Activated CD4-positive, alpha-beta T cell treated with anti-CD3 and anti-CD28 coated beads, Interleukin-2, Interleukin-4, amounts not matched to agents 100 ng/mL and 50 ng/mL, durations not matched to agents 16 hours and 8 hours (primary cell): ENCODE results near the gene PANX2.

ENCODE experiments used
- DNase-seq: peaks from one replicate; pipeline ENCODE4 v3.0.0-alpha.2; 2020; ENCODE audit warnings: low spot score

The PANX2 gene

DNA sequence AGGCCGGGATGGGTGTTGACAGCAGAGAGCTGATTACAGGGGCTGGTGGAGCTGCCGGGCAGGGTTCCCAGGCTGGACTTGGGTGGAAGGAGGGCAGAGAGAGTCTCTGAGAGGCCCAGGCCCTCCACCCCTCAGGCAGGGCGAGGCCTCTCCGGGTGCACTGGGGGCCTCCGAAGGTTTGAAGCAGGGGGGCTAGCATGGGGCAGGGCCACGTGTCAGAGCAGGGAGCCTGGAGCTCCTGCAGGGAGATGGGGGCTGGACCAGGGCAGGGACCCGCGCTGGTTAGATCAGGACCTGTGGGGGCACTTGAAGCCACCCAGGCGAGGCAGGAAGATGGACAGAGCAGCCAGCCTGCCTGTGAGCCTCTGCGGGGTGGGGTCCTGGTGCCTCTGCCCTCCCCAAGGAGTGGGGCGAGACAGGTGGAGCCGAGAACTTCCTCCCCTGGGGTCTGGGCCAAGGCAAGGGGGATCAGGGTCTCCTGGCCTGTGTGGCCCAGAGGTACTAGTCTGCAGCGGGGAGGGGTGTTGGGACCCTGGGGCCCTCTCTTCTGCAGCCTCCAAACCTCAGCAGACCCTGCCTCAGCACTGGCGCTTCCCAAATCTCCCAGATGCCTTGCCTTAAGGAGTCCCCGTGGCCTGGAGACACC lies 911 bp downstream of the PANX2 start:
- DNase-seq = no peak

- DNase-seq = no peak
Measured at GRCh38 chr22:50171965-50172421, 1.5 kb downstream of the PANX2 start.

GRCh38 chr22:50173311-50173982 lies 2.9 kb downstream of the PANX2 start:
- no peak for DNase-seq

GRCh38 chr22:50173983-50174355 lies 3.4 kb downstream of the PANX2 start:
- DNase-seq = no peak

GRCh38 chr22:50174382-50175190 lies 4.1 kb downstream of the PANX2 start:
- no peak for DNase-seq

- DNase-seq = no peak
Measured at GRCh38 chr22:50175191-50175461, 4.6 kb downstream of the PANX2 start.

DNA sequence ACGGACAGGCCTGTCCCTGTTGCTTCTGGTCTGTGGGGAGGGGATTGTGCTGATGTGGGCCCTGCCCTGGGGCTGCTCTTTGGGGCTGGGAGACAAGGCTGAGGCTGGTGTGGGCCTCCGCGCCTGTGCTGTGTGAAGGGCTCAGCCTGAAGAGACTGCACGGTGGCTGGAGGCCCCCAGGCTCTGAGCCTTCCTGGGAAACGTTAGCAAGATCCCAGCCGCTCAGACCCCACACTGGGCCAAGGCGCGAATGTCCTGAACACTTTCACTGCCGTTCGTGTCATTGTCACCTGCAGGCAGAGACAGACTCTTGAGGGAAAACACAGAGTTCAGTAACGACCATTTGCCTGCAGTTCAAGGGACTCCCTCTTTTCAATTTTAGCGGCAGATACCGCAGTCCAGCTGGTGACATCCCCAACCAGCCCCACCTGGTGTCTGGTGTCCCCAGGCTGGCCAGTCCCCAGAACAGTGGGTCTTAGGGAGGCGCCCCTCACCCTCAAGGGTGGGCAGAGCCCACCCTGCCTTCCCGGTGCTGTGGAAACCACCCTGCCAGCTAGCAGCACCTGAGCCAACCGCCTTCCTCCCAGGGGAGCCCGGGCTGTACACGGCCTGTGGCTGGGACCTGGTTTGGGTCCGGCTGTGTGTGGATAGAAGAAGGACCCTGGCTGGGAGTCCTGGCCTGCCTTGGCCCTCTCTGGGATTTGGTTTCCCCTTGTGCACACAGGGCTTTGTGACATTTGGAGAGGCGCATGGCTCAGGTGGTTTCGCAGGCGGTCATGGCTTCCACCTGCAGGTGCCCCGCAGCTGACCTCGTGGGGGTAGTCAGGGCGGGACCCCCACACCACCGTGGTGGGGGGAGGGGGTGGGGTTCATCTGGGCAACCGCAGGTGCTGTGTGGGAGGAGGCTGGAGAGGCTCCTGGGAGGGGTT lies 5.7 kb downstream of the PANX2 start:
- DNase-seq = no peak

- no peak for DNase-seq
Measured at GRCh38 chr22:50176850-50177536, 6.5 kb downstream of the PANX2 start.

- no peak for DNase-seq
Measured at GRCh38 chr22:50177537-50178470, 7.3 kb downstream of the PANX2 start.

DNA sequence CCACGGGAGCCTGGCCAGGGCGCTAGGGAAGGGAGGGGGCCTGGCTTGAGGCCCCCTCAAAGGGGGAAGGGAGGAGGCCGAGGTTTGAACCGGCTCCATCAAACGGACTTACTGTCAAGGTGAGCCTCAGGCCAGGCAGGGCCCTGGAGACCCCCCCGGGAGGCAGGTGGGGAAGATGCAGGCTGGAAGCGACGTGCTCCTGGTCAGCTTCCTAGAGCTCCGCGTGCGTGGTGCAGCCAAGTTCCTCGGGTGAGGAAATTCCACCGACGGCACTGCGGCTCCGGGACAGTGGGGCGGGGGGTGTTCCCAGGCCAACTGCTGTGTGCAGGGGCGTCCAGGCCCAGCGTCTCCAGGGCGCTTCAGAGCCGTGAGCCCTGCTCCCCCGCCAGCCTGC lies 7.9 kb downstream of the PANX2 start:
- no peak for DNase-seq

GRCh38 chr22:50178871-50179869 lies 8.6 kb downstream of the PANX2 start:
- no peak for DNase-seq

DNA sequence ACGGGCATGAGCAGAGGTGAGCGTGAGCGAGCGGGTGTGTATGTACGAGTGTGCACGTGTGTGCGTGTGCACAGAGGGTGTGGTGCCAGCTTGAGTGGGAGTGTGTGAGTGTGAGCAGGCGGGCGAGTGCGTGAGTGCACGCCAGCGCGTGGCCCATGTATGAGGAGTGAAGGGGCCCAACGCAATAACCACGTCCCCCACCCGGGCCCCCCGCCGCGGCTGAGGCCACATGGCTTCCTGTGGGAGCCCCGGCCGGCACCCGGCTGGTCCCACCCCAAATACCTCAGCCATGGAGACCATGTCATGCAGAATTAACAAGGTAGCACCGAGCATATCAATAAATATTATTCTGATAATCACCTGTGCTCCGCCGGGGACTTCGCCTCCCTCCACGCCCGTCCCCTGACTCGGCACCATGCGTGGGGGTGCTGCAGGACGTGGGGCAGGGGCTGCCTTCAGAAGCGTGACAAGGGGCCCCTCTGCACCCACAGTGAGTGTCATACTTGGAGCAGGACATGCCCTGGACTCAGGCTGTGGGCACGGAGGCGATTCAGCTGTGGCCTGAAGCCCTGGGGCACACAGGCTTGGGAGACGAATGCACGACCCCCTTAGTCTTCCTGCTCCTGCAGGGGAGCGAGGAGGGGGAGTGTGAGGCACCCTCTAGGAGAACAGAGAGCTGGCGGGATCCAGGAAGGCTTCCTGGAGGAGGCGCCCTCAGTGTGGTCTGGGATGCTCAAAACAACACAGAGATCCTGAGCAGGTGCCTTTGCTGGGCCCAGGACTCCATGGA lies 9.6 kb downstream of the PANX2 start:
- DNase-seq = no peak

GRCh38 chr22:50180727-50181521 lies 10.4 kb downstream of the PANX2 start:
- DNase-seq = no peak

DNA sequence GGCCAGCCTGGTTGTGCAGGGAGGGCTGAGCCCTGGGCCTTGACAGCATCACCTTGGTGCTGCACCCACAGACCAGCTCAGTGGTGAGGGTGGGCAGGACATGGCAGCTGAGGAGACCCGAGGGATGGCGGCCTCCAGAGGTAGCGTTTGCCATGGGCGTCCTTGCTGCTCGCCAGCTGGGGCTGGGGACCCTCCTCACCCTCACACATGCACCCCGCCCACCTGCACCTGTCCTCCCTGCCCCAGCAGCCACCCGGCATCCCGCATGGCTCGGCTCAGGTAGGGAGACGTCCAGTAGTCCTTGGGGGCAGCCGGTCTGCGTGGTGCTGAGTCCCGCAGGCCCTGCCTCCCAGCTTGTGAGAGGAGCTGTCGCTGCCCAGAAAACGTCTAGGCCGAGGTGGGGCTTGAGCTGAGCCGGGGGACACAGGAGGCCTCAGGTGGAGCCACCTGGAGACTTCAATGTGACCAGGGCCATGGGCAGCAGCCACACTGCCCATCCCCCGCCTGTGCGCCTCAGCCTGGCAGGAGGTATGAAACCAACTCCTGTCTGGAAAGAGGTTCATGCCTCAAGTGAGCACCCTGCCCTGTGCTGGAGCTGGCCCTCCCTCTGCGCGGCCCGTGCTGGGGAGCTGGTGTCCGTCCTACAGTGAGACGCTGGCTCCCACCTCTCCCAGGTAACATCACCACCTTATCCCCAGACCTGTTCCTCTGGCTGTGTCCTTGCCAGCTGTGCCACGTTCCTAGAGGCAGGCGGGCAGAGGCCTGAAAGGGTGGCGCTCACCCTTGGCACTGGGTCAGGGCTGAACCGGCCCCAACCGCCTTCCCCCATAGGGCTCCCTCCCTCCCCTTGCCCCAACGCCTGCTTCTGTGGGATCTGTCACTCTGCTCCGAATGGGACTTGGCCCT lies 11.9 kb downstream of the PANX2 start:
- DNase-seq = no peak

DNA sequence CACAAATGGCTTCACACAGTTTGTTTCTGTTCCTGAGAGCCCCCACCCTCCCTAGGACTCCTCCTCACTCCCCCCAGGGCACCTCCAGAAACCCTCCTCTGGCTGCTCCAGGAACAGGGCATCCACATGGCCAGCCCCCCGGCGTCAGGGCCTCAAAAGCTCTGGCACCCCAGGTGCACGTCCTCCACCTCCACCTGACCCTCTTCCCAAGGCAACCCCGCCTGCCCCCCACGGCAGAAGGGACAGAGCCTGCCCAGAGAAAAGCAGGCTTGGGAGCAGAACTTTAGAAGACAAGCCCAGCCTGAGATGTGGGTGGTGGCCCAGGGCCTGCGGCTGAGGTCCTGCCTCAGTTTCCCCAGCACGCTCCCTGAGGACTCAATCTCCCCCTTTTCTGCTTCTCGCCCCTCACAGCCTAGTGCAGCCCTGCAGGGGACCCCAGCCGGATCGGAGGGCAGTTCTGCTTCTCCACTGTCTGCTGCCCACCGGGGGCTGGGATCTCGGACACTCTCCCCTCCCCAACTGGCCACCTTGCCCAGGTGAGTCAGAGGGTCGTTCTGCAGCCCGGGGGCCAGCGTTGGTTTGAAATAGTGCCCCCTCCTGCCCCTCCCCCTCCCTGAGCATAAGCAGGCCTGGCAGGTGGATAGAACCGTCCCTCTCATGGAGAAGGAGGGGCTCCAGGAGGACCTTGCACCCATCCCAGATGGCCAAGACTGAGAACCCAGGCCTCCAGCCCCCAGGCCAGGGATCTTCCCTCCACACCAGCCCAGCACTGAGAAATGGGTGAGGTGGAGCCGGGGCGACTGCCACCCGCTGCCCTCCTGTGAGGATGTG lies 12.8 kb downstream of the PANX2 start:
- no peak for DNase-seq
